HPDE6-E6E7 (cell line): Measurements from ENCODE around the gene POLD1.
"Not testable (repeated sequence)": the region's sequence is repeated elsewhere in the genome, so short reads cannot be mapped to it uniquely, and the experiment has no call there.

Source experiments
- DNase-seq: peaks from one replicate; pipeline ENCODE4 v3.0.0; 2011; ENCODE audit warnings: missing footprints; ENCODE audit errors: extremely low spot score

POLD1 gene

GRCh38 chr19:50383852-50384684, at the start of gene POLD1:
Gene POLD1, plus strand, starts transcription at chr19:50384347. Its CDS starts 14,505 bp downstream, at chr19:50398852.
- DNase-seq: peak; percentile 94

GRCh38 chr19:50334741-50335421, 49.3 kb upstream of the POLD1 start:
- DNase-seq: no peak

- DNase-seq: not testable (repeated sequence)
Observed at GRCh38 chr19:50337031-50337430, 47.1 kb upstream of the POLD1 start.

GRCh38 chr19:50340331-50340730, 43.8 kb upstream of the POLD1 start:
- no peak for DNase-seq

GRCh38 chr19:50341091-50341564, 43.0 kb upstream of the POLD1 start:
- DNase-seq: no peak

- DNase-seq: no peak
Observed at GRCh38 chr19:50344661-50345318, 39.4 kb upstream of the POLD1 start.

GRCh38 chr19:50347089-50347581, 37.0 kb upstream of the POLD1 start:
- DNase-seq: not testable (repeated sequence)

GRCh38 chr19:50349277-50350057, 34.7 kb upstream of the POLD1 start:
- DNase-seq: no peak

GRCh38 chr19:50352242-50352641, 31.9 kb upstream of the POLD1 start:
- no peak for DNase-seq

GRCh38 chr19:50353487-50353880, 30.7 kb upstream of the POLD1 start:
- not testable (repeated sequence) for DNase-seq

- DNase-seq: no peak
Observed at GRCh38 chr19:50356691-50357177, 27.4 kb upstream of the POLD1 start.

GRCh38 chr19:50357178-50358100, 26.7 kb upstream of the POLD1 start:
- no peak for DNase-seq

GRCh38 chr19:50358483-50359327, 25.4 kb upstream of the POLD1 start:
- no peak for DNase-seq

- no peak for DNase-seq
Observed at GRCh38 chr19:50359328-50359818, 24.8 kb upstream of the POLD1 start.

GRCh38 chr19:50361290-50362029, 22.7 kb upstream of the POLD1 start:
- DNase-seq: no peak

- DNase-seq: no peak
Observed at GRCh38 chr19:50362030-50362412, 22.1 kb upstream of the POLD1 start.

- DNase-seq: no peak
Observed at GRCh38 chr19:50362656-50363424, 21.3 kb upstream of the POLD1 start.
